Upper lobe of left lung (tissue), 6 donors: ENCODE results near the gene USP3. TPM values are rescaled to one million over a fixed set of nuclear protein-coding genes. Genes with fewer than 3 reads are reported as not detected.

Experiments
- ATAC-seq, 2 donors: fragments of 200-7000 bp; cut with Tn5 transposase; one replicate each; pipeline ENCODE4 v1.9.1; 2022; ENCODE audit warnings: mild to moderate bottlenecking in 2 of 2, moderate library complexity in 2 of 2; ENCODE audit not compliant: low FRiP score in 2 of 2
- DNase-seq, 2 donors: peaks; one replicate each; pipeline ENCODE4 v3.0.0-alpha.2; 2019 to 2020
- H3K27ac ChIP-seq, 4 donors: fragments of 200-600 bp; sonication (generic); one replicate each; pipeline ENCODE4 v1.5.1; 2016 to 2019
- H3K27me3 ChIP-seq, 4 donors: fragments of 200-600 bp; sonication (generic); one replicate each; pipeline ENCODE4 v1.5.1; 2017 to 2019
- H3K36me3 ChIP-seq, 4 donors: fragments of 200-600 bp; sonication (generic); one replicate each; pipeline ENCODE4 v1.5.1; 2016 to 2019
- H3K4me1 ChIP-seq, 4 donors: fragments of 200-600 bp; sonication (generic); one replicate each; pipeline ENCODE4 v1.5.1; 2018 to 2019
- H3K4me3 ChIP-seq, 4 donors: fragments of 200-600 bp; sonication (generic); one replicate each; pipeline ENCODE4 v1.5.1; 2017 to 2019; ENCODE audit warnings: mild to moderate bottlenecking in 2 of 4, moderate library complexity in 1 of 4
- H3K9me3 ChIP-seq, 4 donors: fragments of 200-600 bp; sonication (generic); one replicate each; pipeline ENCODE4 v1.5.1; 2018 to 2019
- CTCF ChIP-seq, 6 experiments: fragments of 450-650 bp in 4 of 6; fragments of 200-600 bp in 2 of 6; sonication (generic) in 2 of 6; IDR thresholded peaks; one replicate each; pipeline ENCODE4 v1.5.1; 2016 to 2019; ENCODE audit warnings: antibody characterized with exemption in 6 of 6
- EP300 ChIP-seq, 4 donors: sonication (generic); formaldehyde crosslinking; IDR thresholded peaks; one replicate each; pipeline ENCODE4 v1.5.1; 2017; ENCODE audit warnings: antibody characterized with exemption in 4 of 4, control low read depth in 2 of 4
- POLR2A ChIP-seq, 4 donors: fragments of 450-650 bp; IDR thresholded peaks; one replicate each; pipeline ENCODE4 v1.5.1; 2016 to 2017; ENCODE audit warnings: antibody characterized with exemption in 4 of 4, mild to moderate bottlenecking in 2 of 4
- POLR2AphosphoS5 ChIP-seq, 2 donors: sonication (generic); formaldehyde crosslinking; IDR thresholded peaks; one replicate each; pipeline ENCODE4 v1.5.1; 2017; ENCODE audit warnings: antibody characterized with exemption in 2 of 2
- WGBS, 2 donors: methylation state at CpG; one replicate each; pipeline ENCODE4 v1.1.5; 2017 to 2018; 5-methylcytosine and 5-hydroxymethylcytosine counted together
- total RNA-seq, 6 donors: library from RNA; depleted of rRNA in 4 of 6; stranded (reverse); fragments of >200 nt in 4 of 6; gene quantifications; one replicate each; pipeline versions ENCODE4 v1.1.0 to v1.2.1, GENCODE V29; 2016 to 2021
- donor health status: DM: no; HTN: no; CAD: no; lungs with moderate emphysema.
- donor health status: DM: no; HTN: yes; CAD: no; lungs with severe emphysema.

Gene USP3
- total RNA-seq, 6 donors from 2014 or later: 45.7 to 87.0 (median 63.8) TPM

GRCh38 chr15:63573533-63573932, 69.1 kb downstream of the USP3 start:
- no peaks in the 10 kb centered on the region for H3K27me3 ChIP-seq
- no peak for ATAC-seq
- H3K4me1 ChIP-seq: peaks cover 0 to 11% (median 0%) of the 10 kb centered on the region in 4 donors
- H3K4me3 ChIP-seq: no peak overlapping the region
- H3K9me3 ChIP-seq: no peaks in the 10 kb centered on the region
- peaks cover 3 to 85% (median 22%) of the 10 kb centered on the region in 4 donors for H3K36me3 ChIP-seq
- DNase-seq: no peak
- TF ChIP-seq POLR2AphosphoS5 (IDR thresholded peaks at IDR 0.05) (no peak), POLR2A (IDR thresholded peaks at IDR 0.05) (no peak), CTCF (IDR thresholded peaks at IDR 0.05) (no peak), EP300 (IDR thresholded peaks at IDR 0.05) (no peak)
- H3K27ac ChIP-seq: no peak overlapping the region

GRCh38 chr15:63575312-63575711, 70.9 kb downstream of the USP3 start:
- Histone ChIP-seq H3K27me3 (no peaks in the 10 kb centered on the region), H3K9me3 (no peaks in the 10 kb centered on the region), H3K27ac (no peak overlapping the region), H3K4me1 (peaks cover 0 to 11% (median 0%) of the 10 kb centered on the region in 4 donors), H3K4me3 (no peak overlapping the region), H3K36me3 (peaks cover under 1 to 74% (median 18%) of the 10 kb centered on the region in 4 donors)
- 70 to 75% methylated on average over 1 of the region's 1 CpG for WGBS, 2 donors
- DNase-seq: no peak
- TF ChIP-seq EP300 (IDR thresholded peaks at IDR 0.05) (no peak), CTCF (IDR thresholded peaks at IDR 0.05) (no peak), POLR2AphosphoS5 (IDR thresholded peaks at IDR 0.05) (no peak), POLR2A (IDR thresholded peaks at IDR 0.05) (no peak)
- ATAC-seq: no peak

- no peak overlapping the region for H3K27ac ChIP-seq
- ATAC-seq (no peak), DNase-seq (no peak)
- H3K36me3 ChIP-seq: peaks cover 0 to 67% (median 14%) of the 10 kb centered on the region in 4 donors
- TF ChIP-seq POLR2A (IDR thresholded peaks at IDR 0.05) (no peak), POLR2AphosphoS5 (IDR thresholded peaks at IDR 0.05) (no peak), CTCF (IDR thresholded peaks at IDR 0.05) (no peak), EP300 (IDR thresholded peaks at IDR 0.05) (no peak)
- WGBS, 2 donors: 85 to 88% methylated on average over 6 of the region's 6 CpGs
- no peaks in the 10 kb centered on the region for H3K9me3 ChIP-seq
- peaks cover 0 to 11% (median 0%) of the 10 kb centered on the region in 4 donors for H3K4me1 ChIP-seq
- no peaks in the 10 kb centered on the region for H3K27me3 ChIP-seq
- no peak overlapping the region for H3K4me3 ChIP-seq
These were observed 72.0 kb downstream of the USP3 start for GRCh38 chr15:63576441-63576840.

- Histone ChIP-seq H3K4me1 (no peaks in the 10 kb centered on the region), H3K27ac (no peak overlapping the region), H3K9me3 (no peaks in the 10 kb centered on the region), H3K4me3 (no peak overlapping the region), H3K36me3 (peaks cover 0 to 58% (median 4%) of the 10 kb centered on the region in 4 donors), H3K27me3 (no peaks in the 10 kb centered on the region)
- ATAC-seq (no peak), DNase-seq (no peak)
- TF ChIP-seq EP300 (IDR thresholded peaks at IDR 0.05): no peak
- no peak for TF ChIP-seq POLR2AphosphoS5 (IDR thresholded peaks at IDR 0.05)
- no peak for TF ChIP-seq CTCF (IDR thresholded peaks at IDR 0.05)
- no peak for TF ChIP-seq POLR2A (IDR thresholded peaks at IDR 0.05)
These were observed 77.8 kb downstream of the USP3 start for GRCh38 chr15:63582179-63582578.

GRCh38 chr15:63582718-63583426, 78.5 kb downstream of the USP3 start:
- no peaks in the 10 kb centered on the region for H3K27me3 ChIP-seq

More at GRCh38 chr15:63582718-63583426, 78.5 kb downstream of the USP3 start:
- 83 to 84% methylated on average over 2 of the region's 2 CpGs for WGBS, 2 donors
- ATAC-seq: no peak
- Histone ChIP-seq H3K4me1 (no peaks in the 10 kb centered on the region), H3K36me3 (peaks cover 0 to 56% (median 4%) of the 10 kb centered on the region in 4 donors), H3K9me3 (no peaks in the 10 kb centered on the region), H3K27ac (no peak overlapping the region), H3K4me3 (no peak overlapping the region)
- DNase-seq: no peak
- TF ChIP-seq EP300 (IDR thresholded peaks at IDR 0.05): no peak
